ENCODE data around the gene CKAP4. TPM values are rescaled to one million over a fixed set of nuclear protein-coding genes. Genes with fewer than 3 reads are reported as not detected.
A peak's percentile ranks its signal among the peaks of the same experiment; 100 is the strongest.

Gene CKAP4
- total and polyA plus RNA-seq, 2 of the 13 experiments (the other 11 are each of a cell fraction or from before 2014, with no cell fraction given) = 39.2 to 70.2 TPM

DNA sequence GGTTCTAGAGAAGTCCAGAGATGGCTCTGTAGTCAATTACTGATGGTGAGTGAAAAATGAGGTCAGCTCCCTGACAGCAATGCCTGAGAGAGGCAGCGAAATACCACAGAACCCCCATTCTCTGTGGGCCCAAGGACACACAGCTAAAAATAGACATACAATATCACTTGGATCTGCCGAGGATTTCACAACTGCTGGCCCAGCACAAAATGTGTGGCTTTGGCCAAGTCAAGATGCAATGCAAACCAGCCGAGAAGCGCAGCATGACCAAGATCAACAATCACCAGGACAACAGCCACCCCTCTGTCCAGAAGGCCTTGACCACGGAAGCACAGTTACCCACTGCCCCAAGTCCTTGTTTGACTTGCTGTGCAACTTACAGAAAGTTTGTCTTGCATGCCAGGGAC, 52.2 kb downstream of the CKAP4 start (continued):
- TF ChIP-seq HMG20B (CRISPR knock-in tag; conservative IDR thresholded peaks at IDR 0.05) = 0 out of 2 replicates have a peak, but pooled peaks have one; percentile 40
- TF ChIP-seq PAWR (CRISPR knock-in tag; IDR thresholded peaks at IDR 0.05; ENCODE audit: borderline replicate concordance) = no peak
- TF ChIP-seq, protein P1, sequence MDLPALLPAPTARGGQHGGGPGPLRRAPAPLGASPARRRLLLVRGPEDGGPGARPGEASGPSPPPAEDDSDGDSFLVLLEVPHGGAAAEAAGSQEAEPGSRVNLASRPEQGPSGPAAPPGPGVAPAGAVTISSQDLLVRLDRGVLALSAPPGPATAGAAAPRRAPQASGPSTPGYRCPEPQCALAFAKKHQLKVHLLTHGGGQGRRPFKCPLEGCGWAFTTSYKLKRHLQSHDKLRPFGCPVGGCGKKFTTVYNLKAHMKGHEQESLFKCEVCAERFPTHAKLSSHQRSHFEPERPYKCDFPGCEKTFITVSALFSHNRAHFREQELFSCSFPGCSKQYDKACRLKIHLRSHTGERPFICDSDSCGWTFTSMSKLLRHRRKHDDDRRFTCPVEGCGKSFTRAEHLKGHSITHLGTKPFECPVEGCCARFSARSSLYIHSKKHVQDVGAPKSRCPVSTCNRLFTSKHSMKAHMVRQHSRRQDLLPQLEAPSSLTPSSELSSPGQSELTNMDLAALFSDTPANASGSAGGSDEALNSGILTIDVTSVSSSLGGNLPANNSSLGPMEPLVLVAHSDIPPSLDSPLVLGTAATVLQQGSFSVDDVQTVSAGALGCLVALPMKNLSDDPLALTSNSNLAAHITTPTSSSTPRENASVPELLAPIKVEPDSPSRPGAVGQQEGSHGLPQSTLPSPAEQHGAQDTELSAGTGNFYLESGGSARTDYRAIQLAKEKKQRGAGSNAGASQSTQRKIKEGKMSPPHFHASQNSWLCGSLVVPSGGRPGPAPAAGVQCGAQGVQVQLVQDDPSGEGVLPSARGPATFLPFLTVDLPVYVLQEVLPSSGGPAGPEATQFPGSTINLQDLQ (CRISPR knock-in tag; IDR thresholded peaks at IDR 0.05) = no peak
- no peak for TF ChIP-seq GZF1 (CRISPR knock-in tag; IDR thresholded peaks at IDR 0.05)
- no peak for TF ChIP-seq GTF2F1 (IDR thresholded peaks at IDR 0.05; ENCODE audit: low read length)
- no peak for TF ChIP-seq TAF15 (IDR thresholded peaks at IDR 0.05; ENCODE audit: low read depth, low read length, poor library complexity, severe bottlenecking)
- TF ChIP-seq, protein P2, sequence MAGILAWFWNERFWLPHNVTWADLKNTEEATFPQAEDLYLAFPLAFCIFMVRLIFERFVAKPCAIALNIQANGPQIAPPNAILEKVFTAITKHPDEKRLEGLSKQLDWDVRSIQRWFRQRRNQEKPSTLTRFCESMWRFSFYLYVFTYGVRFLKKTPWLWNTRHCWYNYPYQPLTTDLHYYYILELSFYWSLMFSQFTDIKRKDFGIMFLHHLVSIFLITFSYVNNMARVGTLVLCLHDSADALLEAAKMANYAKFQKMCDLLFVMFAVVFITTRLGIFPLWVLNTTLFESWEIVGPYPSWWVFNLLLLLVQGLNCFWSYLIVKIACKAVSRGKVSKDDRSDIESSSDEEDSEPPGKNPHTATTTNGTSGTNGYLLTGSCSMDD (CRISPR knock-in tag; IDR thresholded peaks at IDR 0.05) = no peak
- TF ChIP-seq, protein P3, sequence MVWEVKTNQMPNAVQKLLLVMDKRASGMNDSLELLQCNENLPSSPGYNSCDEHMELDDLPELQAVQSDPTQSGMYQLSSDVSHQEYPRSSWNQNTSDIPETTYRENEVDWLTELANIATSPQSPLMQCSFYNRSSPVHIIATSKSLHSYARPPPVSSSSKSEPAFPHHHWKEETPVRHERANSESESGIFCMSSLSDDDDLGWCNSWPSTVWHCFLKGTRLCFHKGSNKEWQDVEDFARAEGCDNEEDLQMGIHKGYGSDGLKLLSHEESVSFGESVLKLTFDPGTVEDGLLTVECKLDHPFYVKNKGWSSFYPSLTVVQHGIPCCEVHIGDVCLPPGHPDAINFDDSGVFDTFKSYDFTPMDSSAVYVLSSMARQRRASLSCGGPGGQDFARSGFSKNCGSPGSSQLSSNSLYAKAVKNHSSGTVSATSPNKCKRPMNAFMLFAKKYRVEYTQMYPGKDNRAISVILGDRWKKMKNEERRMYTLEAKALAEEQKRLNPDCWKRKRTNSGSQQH (CRISPR knock-in tag; IDR thresholded peaks at IDR 0.05; ENCODE audit: low read depth) = no peak
- no peak for TF ChIP-seq AGO2 (optimal IDR thresholded peaks at IDR 0.05; ENCODE audit: low read depth, low read length)
- no peak for TF ChIP-seq RFX5 (IDR thresholded peaks at IDR 0.05; ENCODE audit: low read depth, low read length)
- no peak for TF ChIP-seq PCBP1 (IDR thresholded peaks at IDR 0.05; ENCODE audit: borderline replicate concordance, low read depth, low read length)
- peak; percentile 69 for TF ChIP-seq RARA (CRISPR knock-in tag; IDR thresholded peaks at IDR 0.05)
- TF ChIP-seq ZNF670 (CRISPR knock-in tag; IDR thresholded peaks at IDR 0.05; ENCODE audit: borderline replicate concordance) = no peak
- TF ChIP-seq, protein P4, sequence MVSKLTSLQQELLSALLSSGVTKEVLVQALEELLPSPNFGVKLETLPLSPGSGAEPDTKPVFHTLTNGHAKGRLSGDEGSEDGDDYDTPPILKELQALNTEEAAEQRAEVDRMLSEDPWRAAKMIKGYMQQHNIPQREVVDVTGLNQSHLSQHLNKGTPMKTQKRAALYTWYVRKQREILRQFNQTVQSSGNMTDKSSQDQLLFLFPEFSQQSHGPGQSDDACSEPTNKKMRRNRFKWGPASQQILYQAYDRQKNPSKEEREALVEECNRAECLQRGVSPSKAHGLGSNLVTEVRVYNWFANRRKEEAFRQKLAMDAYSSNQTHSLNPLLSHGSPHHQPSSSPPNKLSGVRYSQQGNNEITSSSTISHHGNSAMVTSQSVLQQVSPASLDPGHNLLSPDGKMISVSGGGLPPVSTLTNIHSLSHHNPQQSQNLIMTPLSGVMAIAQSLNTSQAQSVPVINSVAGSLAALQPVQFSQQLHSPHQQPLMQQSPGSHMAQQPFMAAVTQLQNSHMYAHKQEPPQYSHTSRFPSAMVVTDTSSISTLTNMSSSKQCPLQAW (CRISPR knock-in tag; IDR thresholded peaks at IDR 0.05) = no peak
- TF ChIP-seq RBFOX2 (IDR thresholded peaks at IDR 0.05; ENCODE audit: low read depth, low read length) = no peak
- TF ChIP-seq BHLHE40 (IDR thresholded peaks at IDR 0.05; ENCODE audit: low read length) = no peak
- TF ChIP-seq KDM4B (CRISPR knock-in tag; IDR thresholded peaks at IDR 0.05) = no peak
- no peak for TF ChIP-seq ZFAT (CRISPR knock-in tag; conservative IDR thresholded peaks at IDR 0.05)
- TF ChIP-seq HOXA3 (CRISPR knock-in tag; IDR thresholded peaks at IDR 0.05) = peak; percentile 64
- no peak for TF ChIP-seq TAF1 (CRISPR knock-in tag; IDR thresholded peaks at IDR 0.05)
- no peak for TF ChIP-seq HNF4G (IDR thresholded peaks at IDR 0.05; ENCODE audit: borderline replicate concordance, low read depth, low read length)
- no peak for TF ChIP-seq HNF4G (CRISPR knock-in tag; IDR thresholded peaks at IDR 0.05; ENCODE audit: borderline replicate concordance, low read depth)
- no peak for TF ChIP-seq CAMTA2 (CRISPR knock-in tag; IDR thresholded peaks at IDR 0.05; ENCODE audit: borderline replicate concordance)
- no peak for TF ChIP-seq ZSCAN29 (CRISPR knock-in tag; conservative IDR thresholded peaks at IDR 0.05)
- TF ChIP-seq, protein P5, sequence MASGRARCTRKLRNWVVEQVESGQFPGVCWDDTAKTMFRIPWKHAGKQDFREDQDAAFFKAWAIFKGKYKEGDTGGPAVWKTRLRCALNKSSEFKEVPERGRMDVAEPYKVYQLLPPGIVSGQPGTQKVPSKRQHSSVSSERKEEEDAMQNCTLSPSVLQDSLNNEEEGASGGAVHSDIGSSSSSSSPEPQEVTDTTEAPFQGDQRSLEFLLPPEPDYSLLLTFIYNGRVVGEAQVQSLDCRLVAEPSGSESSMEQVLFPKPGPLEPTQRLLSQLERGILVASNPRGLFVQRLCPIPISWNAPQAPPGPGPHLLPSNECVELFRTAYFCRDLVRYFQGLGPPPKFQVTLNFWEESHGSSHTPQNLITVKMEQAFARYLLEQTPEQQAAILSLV (CRISPR knock-in tag; IDR thresholded peaks at IDR 0.05; ENCODE audit: borderline replicate concordance) = no peak

All from HepG2 (cell line).